ENCODE measurements around the gene OR51F2.
"Not testable (repeated sequence)": the region's sequence is repeated elsewhere in the genome, so short reads cannot be mapped to it uniquely, and the experiment has no call there.

OR51F2 gene, protein sequence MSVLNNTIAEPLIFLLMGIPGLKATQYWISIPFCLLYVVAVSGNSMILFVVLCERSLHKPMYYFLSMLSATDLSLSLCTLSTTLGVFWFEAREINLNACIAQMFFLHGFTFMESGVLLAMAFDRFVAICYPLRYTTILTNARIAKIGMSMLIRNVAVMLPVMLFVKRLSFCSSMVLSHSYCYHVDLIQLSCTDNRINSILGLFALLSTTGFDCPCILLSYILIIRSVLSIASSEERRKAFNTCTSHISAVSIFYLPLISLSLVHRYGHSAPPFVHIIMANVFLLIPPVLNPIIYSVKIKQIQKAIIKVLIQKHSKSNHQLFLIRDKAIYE

DNA sequence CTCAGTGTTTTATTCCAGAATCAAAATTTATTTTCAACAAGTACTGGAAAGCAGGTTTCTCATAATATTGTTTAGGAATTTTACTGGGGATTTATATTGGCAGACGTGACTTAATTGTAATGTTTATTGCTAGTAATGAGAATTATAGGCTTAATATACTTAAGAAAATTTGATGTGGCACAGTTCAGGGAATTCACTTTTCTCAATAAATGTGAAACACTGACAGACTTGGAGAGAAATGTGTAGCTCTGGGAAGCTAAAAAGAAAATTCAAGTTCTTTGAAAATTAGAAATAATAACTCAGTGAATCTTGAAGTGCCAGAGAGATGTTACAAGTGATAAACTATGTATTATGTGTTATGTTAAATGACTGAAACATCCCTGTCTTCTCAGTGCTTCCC, at the start of gene OR51F2:
Gene OR51F2 (plus strand): TSS at position 301 of the 400 bp plus-strand sequence. CDS start 101 bp downstream, outside the sequence.
- no peak for DNase-seq

DNA sequence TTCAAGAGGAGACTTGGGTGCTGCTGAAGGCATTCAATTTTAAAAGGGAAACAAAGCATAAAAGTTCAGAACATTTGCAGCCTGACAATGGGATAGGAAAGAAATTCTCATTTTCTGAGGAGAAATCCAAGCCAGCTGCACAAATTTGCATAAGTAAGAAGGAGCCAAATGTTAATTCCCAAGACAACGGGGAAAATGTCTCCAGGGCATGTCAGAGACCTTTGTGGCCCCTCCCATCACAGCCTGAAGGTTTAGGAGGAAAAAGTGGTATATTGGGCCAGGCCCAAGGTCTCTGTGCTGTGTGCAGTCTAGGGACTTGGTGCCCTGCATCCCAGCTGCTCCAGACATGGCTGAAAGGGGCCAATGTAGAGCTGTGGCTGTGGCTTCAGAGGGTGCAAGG, 38.7 kb upstream of the OR51F2 start:
- no peak for DNase-seq

DNA sequence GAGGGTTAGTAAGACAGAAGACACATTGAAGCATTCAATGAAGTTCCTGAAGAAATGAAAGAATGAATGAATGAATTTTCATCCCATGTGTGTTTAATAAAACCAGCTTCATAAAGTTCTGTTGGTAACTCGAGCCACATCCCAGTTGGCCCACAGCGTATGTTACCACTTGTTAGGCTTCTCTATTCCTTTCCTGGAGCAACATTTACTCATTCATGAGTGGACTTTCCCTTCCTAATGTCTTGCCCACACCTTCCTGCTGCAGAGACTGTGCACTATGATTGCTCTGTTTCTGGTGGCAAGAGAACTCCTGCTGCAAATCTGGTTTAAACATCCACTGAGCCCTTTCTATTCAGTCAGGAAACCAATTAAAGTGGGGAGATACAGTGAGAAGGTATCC, 23.9 kb upstream of the OR51F2 start:
- DNase-seq: no peak

DNA sequence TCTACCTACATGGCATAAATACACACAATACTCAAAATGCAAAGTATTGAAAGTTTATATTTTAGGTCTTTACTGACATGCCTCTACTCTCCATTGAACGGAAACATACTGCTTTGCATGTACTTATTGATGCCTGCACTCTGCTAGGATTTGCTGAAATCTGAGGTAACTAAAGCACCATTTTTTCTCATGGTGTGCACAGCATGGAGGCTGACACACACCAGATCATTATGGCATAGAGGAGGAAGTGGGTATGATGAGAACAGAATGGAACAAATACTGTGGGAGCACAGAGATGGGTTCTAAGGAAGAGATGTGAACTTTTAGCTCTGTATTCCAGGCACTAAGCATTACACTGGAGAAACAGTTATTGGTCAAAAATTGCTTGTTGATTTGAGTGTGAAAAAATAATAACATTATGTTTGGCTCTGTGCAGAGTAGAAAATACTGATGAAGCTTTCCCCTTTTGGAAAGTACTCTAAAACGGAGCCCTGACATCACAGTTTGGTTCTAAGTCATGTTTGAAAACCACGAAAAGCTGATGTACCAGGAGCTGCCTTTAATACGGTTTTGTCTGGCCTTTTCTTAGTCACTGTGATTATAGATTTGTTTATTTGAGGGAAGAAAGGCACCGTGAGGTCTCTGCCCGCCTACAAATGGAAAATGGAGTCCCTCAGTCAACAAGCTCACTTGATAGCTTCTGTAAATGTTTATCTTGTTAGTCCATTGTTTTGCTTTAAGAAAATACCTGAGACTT, 22.5 kb upstream of the OR51F2 start:
- no peak for DNase-seq

DNA sequence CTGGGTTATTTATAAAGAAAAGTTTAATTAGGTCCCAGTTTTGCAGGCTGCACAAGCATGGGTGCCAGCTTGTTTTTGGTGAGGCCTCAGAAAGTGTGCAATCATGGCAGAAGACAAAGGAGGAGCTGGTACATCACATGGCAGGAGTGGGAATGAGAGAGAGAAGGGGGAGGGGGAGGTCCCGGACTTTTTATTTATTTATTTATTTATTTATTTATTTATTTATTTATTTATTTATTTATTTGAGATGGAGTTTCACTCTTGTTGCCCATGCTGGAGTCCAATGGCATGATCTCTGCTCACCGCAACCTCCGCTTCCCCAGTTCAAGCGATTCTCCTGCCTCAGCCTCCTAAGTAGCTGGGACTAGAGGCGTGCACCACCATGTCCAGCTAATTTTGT, 19.8 kb upstream of the OR51F2 start:
- not testable (repeated sequence) for DNase-seq

DNA sequence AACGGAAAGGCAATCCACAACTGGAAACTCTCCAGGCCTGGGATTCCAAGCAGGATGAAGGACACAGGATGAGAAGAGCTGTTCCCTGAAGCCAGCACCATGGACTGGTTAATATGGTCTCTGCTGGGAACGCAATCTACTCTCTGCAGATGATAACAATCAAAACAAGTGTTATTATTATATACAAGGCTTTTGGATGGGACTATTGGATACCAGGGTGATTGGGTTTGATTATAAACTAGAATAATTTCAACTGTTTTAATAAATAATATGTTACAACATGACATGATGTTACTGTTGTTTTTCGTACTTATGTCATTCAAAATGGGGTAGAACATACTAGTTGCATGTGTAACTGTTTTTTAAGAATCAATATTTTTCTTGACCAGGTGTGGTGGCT, 16.8 kb upstream of the OR51F2 start, which contains the start of gene OR52R1:
Gene OR52R1 (minus strand): TSS at position 101 of the 400 bp plus-strand sequence. CDS start 0 bp downstream, at position 101.
- DNase-seq: no peak

DNA sequence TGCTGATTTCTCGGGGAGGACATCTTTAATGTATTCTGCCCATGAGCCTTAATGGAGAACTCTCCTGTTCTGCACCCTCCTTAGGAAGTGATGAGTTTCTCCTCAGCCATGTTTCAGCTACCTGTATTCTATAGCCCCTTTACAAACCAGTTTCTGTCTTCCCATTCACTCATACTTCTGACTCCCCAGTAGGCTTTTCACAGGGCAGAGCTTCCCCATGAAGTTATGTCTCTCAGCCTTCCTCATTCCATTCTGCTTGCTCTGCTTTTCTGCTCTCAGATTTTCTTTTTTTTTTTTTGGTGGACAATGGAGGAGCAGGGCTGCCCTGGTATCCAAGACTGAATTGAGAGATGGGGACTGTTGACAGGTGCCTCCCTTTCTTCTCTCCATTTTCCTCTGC, 12.6 kb upstream of the OR51F2 start:
- no peak for DNase-seq

DNA sequence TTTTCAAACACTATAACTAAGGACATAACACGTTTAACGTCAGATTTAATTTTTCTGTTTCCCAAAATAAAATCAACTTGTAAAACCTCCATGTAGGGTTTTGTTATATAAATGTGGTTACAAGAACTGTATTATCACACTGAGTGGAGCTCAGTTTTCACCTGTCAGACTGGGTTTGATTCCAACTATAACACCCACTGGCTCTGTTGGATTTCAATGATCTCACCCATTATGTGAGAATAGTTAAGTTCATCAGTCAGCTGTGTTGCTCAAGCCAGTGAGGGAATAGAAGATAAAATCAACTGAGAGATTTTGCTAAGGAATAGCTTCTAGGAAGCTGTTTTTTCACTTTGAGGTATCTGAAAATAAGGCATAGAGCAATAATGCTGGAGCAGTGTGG, 11.9 kb upstream of the OR51F2 start:
- no peak for DNase-seq

DNA sequence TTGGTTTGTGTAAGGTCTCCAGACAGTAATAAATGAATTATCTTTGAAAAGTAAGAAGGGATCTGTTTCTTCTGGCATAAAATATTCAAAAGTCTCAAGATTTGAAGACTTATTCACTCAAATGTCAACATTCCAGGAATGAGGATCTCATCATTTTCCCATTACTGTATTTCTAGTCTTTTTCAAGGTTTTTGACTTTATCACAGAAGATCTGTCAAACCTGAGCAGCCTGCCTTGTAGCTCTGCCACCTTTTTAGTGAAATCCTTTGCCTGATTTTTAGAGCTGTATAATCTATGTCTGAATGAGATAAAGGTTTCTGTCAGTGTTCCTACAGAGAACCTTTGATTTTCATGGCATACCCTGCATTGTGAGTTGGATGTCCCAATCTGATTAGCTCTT, 4.0 kb downstream of the OR51F2 start:
- DNase-seq: no peak

DNA sequence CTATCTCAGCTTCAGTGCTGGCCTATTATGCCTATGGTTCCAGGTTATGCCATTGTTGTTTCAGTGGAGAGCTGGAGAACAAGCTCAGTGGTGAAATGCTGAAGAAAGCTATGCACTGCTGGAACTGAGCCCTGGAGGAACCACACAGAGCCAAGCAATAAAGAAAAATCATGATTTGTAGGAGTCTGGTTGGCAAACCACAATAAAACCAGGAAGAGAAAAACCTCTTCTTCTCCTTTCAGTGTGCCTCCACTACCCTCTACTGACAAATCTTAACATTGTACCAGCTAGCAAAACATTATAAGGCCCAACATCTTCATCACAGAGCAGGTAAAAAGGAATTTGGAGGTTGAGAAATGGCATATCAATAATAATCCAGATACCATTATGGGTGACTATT, 5.3 kb downstream of the OR51F2 start:
- peak; percentile 59 for DNase-seq

DNA sequence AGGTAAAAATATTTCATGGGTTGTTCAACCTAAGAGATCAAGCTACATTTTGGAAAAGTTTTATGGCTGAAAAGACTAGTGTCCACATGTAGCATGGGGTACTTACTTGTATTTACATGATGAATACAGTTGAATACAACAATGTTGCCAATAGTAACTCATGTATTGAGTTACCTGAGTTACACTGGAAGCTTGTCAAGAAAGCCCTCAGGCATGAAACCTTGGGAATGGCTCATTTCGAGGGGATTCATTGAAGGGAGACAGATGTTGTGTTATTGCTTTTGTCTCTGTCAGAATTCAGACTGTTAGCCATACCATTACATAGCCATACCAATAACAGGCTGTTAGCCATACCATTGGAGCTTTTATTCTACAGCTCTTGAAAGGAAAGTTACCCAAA, 9.2 kb downstream of the OR51F2 start:
- no peak for DNase-seq

DNA sequence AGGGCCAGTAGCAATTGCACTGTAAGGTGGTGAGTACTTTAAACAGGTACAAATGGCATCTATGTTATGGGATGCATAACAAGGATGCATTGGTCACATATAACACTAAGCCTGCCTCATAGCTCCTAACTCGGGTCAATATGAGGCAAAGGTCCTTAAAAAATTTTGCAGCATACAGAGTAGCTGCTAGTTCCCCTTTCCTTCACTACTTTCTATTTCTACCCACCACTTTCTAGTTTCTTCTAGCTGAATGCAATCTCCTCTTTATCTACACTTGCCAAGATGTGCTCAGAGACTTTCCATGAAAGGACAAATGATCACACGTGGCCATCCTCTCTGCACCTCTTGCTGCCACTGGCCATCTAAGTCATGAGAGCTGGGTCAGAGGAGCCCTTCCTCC, 9.8 kb downstream of the OR51F2 start:
- peak; percentile 89 for DNase-seq

DNA sequence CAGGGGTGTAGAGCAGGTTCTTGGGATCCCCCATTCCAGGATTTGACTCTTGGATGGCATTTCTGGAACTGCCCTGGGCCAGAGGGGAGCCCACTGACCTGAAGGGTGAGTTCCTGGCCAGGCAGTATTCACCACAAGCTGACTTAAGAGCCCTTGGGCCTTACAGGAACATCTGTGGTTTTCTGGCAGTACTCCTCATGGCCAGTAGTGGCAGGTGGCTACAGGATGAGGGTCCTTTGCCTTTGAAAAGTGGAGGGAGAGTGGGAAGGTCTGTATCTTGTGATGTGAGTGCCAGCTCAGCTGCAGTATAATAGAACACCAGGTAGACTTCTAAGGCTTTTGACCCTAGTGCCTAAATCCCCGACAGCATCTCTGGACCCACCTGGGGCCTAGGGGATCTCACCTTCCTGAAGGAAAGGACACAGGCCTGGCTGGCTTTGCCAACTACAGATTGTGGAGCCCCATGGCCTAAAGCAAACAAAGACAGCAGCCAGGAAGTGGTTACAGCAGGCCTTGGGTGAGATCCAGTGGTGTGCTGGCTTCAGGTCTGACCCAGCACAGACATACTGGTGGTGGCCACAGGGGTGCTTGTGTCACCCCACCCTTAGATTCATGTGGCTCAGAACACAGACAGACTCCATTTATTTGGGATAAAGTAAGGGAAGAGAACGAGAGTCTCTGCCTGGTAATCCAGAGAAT, 18.9 kb downstream of the OR51F2 start:
- DNase-seq: no peak

DNA sequence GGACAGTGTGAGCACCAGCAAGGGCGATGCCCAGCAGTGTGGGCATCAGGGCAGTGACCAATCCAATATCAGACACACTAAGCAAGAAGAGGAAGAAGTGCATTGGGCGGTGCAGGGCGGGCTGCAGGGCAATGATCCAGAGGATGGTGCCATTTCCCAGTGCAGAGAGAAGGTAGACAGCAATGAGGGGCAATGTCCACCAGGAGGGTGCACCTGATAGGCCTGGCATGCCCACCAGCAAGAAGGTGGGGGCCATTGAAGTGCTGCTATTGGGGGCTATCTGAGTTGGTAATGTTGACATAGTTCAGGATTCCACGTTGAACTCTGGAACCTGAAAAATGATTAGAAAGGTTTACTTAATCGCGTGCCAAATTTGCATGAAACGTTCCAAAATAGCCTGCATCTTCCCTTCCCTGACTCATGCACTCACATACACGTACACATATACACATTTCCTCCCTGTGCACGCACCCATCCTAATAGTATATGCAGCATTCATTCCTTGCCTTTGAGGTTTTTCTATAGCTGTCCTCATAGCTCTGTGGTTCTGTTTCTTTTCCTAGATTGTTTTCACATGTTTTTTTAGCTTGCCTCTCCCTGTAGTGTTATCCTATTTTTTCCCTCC, 27.9 kb downstream of the OR51F2 start, which contains the start of gene OR51S1:
Gene OR51S1 (minus strand): TSS at position 301 of the 625 bp plus-strand sequence. CDS start 0 bp downstream, at position 301.
- DNase-seq: no peak

DNA sequence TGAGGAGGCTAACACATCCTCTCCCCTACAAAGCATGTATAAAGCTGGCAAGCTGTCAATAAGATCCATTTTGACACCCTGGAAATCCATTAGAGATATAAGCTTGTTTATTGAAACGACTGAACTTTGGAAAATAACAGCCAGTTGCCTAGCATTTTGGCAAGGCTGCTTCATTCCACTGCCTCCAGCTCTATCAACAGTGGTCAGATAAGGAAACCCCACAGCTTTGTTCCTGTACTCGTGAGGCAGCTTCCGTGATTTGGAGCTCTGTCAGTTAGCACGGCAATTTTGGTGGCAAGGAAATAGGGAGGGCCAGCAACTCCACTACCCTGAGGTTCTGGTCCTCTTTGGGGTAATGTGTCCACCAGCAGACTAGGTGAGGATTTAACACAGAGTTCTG, 29.9 kb downstream of the OR51F2 start:
- DNase-seq: peak; percentile 58

DNA sequence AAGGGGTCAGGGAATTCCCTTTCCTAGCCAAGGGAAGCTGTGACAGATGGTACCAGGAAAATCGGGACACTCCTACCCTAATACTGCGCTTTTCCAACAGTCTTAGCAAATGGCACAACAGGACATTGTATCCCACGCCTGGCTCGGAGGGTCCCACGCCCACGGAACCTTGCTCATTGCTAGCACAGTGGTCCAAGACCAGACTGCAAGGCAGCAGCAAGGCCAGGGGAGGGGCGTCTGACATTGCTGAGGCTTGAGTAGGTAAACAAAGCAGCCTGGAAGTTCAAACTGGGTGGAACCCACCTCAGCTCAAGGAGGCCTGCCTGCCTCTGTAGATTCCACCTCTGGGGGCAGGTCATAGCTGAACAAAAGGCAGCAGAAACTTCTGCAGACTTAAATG, 33.2 kb downstream of the OR51F2 start:
- DNase-seq: not testable (repeated sequence)

DNA sequence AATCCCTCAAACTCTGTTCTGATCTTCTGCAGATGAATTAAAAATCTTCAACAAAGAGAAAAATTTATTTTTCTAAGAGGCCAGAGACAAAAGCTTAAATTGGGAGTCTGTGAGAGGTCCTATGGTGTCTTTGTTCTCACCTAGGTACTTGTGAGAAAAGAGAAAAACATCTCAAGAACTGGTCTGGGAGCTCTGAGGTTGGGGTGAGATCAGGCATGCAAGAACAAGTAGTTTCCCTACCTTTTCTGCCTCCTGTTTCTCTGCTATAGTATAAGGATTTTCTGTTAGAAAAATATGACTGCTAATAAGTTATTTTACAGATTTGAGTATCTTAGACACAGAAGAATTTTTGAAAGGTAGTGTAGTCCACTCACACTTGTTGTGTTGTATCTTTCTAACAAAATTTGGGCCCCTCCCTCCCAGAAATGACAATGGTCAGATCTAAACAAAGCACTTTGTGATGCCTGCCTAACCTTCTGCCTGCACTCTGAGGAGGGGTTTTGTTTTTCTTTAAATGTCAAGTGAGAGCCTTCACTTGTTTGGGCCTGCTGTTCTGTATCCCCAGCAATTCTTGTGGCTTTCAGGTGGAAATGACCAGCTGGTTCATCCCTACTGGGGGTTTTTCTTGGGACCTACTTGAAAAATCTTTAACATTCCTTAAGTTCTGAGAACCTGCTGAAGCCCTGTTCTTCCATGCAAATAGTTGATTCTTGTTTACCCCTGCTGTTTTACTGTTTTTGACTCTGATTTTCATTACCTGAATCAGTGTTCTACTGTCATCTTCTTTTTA, 41.5 kb downstream of the OR51F2 start:
- DNase-seq: no peak

DNA sequence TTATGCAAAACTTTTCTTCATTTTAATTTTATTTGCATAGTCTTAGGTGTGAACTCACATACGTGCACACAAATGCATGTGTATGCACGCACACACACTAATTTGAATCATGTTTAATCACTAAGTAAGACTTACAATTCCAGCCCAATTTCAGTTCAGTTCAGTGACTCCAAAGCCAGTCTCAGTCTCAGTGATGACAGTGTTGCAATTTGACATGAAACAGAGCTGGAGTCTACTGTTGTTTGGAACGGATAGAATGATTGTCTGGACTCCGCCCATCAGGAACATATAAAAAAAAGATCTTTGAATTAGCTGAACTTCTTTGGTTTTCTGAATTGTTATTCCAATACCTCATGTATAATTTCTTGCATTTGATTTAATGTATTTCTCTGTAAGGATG, 42.8 kb downstream of the OR51F2 start:
- no peak for DNase-seq

DNA sequence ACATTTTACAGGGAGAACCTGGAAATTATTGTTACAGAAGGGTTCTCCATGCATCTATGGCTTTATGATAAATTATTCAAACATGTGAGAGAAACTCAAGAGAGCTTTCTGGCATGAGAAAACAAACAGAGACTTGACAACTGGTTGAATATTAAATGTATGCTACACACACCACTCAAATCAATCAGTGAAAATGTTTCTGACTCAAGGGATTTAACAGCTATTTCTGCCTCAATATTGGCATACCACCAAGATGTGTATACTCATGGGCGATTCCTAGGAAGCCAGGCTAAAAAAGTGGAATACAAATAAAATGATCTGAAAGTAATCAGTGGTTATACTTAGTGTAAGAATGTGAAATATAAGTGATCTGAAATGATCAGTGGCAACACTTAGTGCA, 44.7 kb downstream of the OR51F2 start:
- DNase-seq: no peak
